Body of pancreas (tissue), 4 donors: Measurements from ENCODE around the gene DHX58.

Source experiments
- CTCF ChIP-seq, 7 experiments: fragments of 450-650 bp in 4 of 7; fragments of 200-600 bp in 3 of 7; sonication (generic) in 3 of 7; IDR thresholded peaks; one replicate each; pipeline ENCODE4 v1.5.1; 2016 to 2019; ENCODE audit warnings: antibody characterized with exemption in 7 of 7
- POLR2A ChIP-seq, 3 donors: fragments of 450-650 bp; IDR thresholded peaks; one replicate each; pipeline ENCODE4 v1.6.1; 2016; ENCODE audit warnings: antibody characterized with exemption in 3 of 3, mild to moderate bottlenecking in 2 of 3

- TF ChIP-seq CTCF (IDR thresholded peaks at IDR 0.05) (no peak), POLR2A (IDR thresholded peaks at IDR 0.05) (no peak)
These were observed 54.5 kb downstream of the DHX58 start for GRCh38 chr17:42058063-42058462.
